ENCODE data around the gene SIPA1L3. TPM values are rescaled to one million over a fixed set of nuclear protein-coding genes. Genes with fewer than 3 reads are reported as not detected.

Gene SIPA1L3
- total RNA-seq, 1 donor from 2014 or later = 27.1 TPM

- no peaks in the 10 kb centered on the region for H3K36me3 ChIP-seq
- no peaks in the 10 kb centered on the region for H3K9me3 ChIP-seq
- no peak for TF ChIP-seq CTCF (IDR thresholded peaks at IDR 0.05)
- H3K4me1 ChIP-seq = no peaks in the 10 kb centered on the region
- H3K27ac ChIP-seq = no peak overlapping the region
- no peaks in the 10 kb centered on the region for H3K27me3 ChIP-seq
- no peak for DNase-seq (ENCODE audit: low spot score in 2 of 2)
- intact Hi-C loops (cut with DNase I) = loop anchor here (2.0 to 5.0 kb wide), 2 partner anchors 100 to 138 kb away; partner anchors contain the start of genes CATSPERG and PSMD8
- H3K4me3 ChIP-seq = no peak overlapping the region
Measured at GRCh38 chr19:38234615-38235014, 327.6 kb downstream of the SIPA1L3 start.

DNA sequence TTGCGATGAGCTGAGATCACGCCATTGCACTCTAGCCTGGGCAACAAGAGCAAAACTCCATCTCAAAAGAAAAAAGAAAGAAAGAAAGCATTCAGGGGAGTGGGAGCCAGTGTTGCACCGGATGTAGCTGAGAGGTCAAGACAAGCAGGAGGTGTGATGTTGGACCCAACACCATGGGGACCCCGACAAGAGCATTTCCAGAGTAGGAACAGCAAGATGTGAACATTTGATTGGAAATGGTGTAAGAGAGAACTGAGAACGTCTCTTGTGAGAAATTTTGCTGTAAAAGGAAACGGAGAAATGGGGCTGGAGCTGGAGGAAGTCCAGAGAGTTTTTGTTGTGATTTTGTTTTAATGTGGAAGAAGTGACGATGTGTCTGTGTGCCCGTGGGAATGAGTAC lies 332.8 kb downstream of the SIPA1L3 start:
- H3K27ac ChIP-seq = peak overlapping the region; percentile 12 to 53
- no peaks in the 10 kb centered on the region for H3K36me3 ChIP-seq
- TF ChIP-seq CTCF (IDR thresholded peaks at IDR 0.05) = no peak
- no peak overlapping the region for H3K4me3 ChIP-seq
- intact Hi-C loops (cut with DNase I) = no loop called here
- no peaks in the 10 kb centered on the region for H3K27me3 ChIP-seq
- no peaks in the 10 kb centered on the region for H3K9me3 ChIP-seq
- DNase-seq (ENCODE audit: low spot score in 2 of 2) = no peak
- peaks cover 0 to 11% of the 10 kb centered on the region in 2 donors for H3K4me1 ChIP-seq

GRCh38 chr19:38243279-38243673 lies 336.3 kb downstream of the SIPA1L3 start:
- peak overlapping the region in 1 of 2 donors; percentile 55 for H3K4me3 ChIP-seq
- no peak for TF ChIP-seq CTCF (IDR thresholded peaks at IDR 0.05)
- H3K4me1 ChIP-seq = peaks cover 12 to 42% of the 10 kb centered on the region in 2 donors
- H3K9me3 ChIP-seq = no peaks in the 10 kb centered on the region
- intact Hi-C loops (cut with DNase I) = loop anchor here (2.0 kb wide), 1 partner anchor 14 kb away; the partner anchor contains the start of gene PPP1R14A
- no peak overlapping the region for H3K27ac ChIP-seq
- DNase-seq (ENCODE audit: low spot score in 2 of 2) = no peak
- no peaks in the 10 kb centered on the region for H3K36me3 ChIP-seq
- H3K27me3 ChIP-seq = no peaks in the 10 kb centered on the region

GRCh38 chr19:38245826-38246498 lies 339.0 kb downstream of the SIPA1L3 start:
- no peaks in the 10 kb centered on the region for H3K9me3 ChIP-seq
- peak in 1 of 2 donors; percentile 87 for DNase-seq (ENCODE audit: low spot score in 2 of 2)
- H3K36me3 ChIP-seq = peaks cover 4 to 21% of the 10 kb centered on the region in 2 donors
- H3K27ac ChIP-seq = peak overlapping the region; percentile 90 to 99
- H3K27me3 ChIP-seq = no peaks in the 10 kb centered on the region
- intact Hi-C loops (cut with DNase I) = loop anchor here (1.0 to 5.0 kb wide), 5 partner anchors 7 to 141 kb away; partner anchors contain the start of genes CATSPERG, GGN and SPRED3
- peaks cover 18 to 63% of the 10 kb centered on the region in 2 donors for H3K4me1 ChIP-seq
- no peak for TF ChIP-seq CTCF (IDR thresholded peaks at IDR 0.05)
- H3K4me3 ChIP-seq = peak overlapping the region in 1 of 2 donors; percentile 6

GRCh38 chr19:38247126-38247525 lies 340.1 kb downstream of the SIPA1L3 start:
- H3K27ac ChIP-seq = peak overlapping the region; percentile 90 to 99

More at GRCh38 chr19:38247126-38247525, 340.1 kb downstream of the SIPA1L3 start:
- intact Hi-C loops (cut with DNase I) = loop anchor here (5.0 kb wide), 1 partner anchor 140 kb away; the partner anchor contains the start of genes GGN and SPRED3
- H3K36me3 ChIP-seq = peaks cover 4 to 21% of the 10 kb centered on the region in 2 donors
- H3K9me3 ChIP-seq = no peaks in the 10 kb centered on the region
- no peaks in the 10 kb centered on the region for H3K27me3 ChIP-seq
- TF ChIP-seq CTCF (IDR thresholded peaks at IDR 0.05) = no peak
- DNase-seq (ENCODE audit: low spot score in 2 of 2) = no peak
- peak overlapping the region in 1 of 2 donors; percentile 6 for H3K4me3 ChIP-seq
- peaks cover 22 to 67% of the 10 kb centered on the region in 2 donors for H3K4me1 ChIP-seq
